ENCODE data around the gene KIF13A.
"Not testable (repeated sequence)": the region's sequence is repeated elsewhere in the genome, so short reads cannot be mapped to it uniquely, and the experiment has no call there.

Gene KIF13A

DNA sequence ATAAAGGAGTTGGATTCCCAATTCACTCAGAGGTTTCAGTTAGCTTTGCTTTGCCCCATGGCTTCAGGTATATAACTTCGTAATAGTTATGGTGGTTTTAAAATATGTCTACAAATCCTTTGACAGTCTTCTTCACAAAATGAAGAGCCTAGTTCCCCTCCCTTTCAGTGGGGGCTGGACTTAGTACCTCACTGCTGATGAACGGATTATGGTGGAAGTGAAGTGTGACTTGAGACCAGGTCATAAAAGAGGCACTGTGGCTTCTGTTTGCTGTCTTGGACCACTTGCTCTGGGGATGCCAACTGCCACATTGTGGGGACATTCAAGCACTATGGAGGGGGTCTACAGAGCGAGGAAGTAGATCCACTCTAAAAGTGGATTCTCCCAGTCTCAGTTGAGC lies 233.2 kb downstream of the KIF13A start:
- DNase-seq: no peak

GRCh38 chr6:17745324-17745723 lies 242.1 kb downstream of the KIF13A start:
- not testable (repeated sequence) for DNase-seq

GRCh38 chr6:17744757-17745308 lies 242.6 kb downstream of the KIF13A start:
- DNase-seq: not testable (repeated sequence)

DNA sequence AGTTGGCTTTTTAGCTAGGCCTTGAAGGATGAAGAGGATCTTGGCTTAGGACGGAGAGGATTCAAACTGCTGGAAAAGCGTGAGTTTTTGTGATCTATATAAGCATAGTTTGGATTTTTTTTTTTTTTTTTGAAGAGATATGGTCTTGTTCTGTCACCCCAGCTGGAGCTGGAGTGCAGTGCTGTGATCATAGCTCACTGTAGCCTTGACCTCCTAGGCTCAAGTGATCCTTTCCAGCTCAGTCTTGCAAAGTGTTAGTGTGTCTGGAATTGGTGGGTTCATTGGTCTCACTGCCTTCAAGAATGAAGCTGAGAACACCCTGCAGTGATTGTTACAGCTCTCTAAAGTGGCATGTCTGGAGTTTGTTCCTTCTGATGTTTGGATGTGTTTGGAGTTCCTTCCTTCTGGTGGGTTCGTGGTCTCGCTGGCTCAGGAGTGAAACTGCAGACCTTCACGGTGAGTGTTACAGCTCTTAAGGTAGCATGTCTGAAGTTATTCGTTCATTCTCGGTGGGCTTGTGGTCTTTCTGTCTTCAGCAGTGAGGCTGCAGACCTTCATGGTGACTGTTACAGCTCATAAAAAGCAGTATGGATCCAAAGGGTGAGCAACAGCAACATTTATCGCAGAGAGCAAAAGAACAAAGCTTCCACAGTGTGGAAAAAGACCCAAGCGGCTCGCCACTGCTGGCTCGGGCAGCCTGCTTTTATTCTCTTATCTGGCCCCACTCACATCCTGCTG lies 243.2 kb downstream of the KIF13A start:
- DNase-seq: no peak

DNA sequence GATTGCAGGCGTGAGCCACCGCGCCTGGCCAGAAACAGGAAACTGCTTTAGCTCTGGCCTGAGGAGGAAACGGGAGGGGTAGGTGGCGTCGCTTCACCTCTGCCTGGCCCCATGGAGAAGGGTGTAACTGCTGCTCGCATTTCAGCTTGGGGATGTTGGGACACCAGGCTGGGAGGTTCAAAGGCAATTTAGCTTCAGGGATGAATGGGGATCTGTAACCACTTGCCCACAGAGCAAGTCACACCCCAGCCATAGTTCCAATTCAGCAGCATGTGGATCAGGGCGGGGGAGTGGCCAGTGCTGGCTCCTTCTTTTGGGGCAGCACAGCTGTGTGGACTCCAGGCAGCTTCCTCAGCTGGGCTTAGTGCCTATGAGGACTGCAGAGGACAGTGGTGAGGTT lies 245.9 kb downstream of the KIF13A start:
- DNase-seq: no peak

- DNase-seq: no peak
Measured at GRCh38 chr6:17740559-17741220, 246.7 kb downstream of the KIF13A start.

DNA sequence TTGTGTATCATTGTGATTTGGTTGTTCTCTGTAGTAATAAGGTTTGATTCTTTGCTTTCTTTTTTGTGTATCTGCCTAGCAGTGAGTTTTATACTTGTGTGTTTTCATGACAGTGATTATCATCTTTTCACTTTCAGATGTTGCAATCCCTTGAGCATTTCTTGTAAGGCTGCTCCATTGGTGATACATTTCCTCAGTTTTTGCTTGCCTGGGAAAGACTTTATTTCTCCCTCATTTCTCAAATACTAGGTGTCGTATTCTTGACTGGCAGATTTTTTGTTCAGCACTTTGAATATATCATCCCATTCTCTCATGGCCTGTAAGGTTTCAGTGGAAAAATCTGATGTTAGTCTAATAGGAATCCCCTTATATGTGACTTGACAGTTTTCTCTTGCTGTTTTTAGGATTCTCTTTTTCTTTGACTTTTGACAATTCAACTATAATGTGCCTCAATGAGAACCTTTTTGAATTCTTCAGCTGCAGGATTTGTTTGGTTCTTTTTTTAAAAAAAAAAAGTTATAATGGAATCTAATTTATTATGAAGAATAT lies 249.7 kb downstream of the KIF13A start:
- no peak for DNase-seq

GRCh38 chr6:17735311-17735710 lies 252.1 kb downstream of the KIF13A start:
- DNase-seq: not testable (repeated sequence)

GRCh38 chr6:17730078-17730704 lies 257.2 kb downstream of the KIF13A start:
- DNase-seq: no peak

- DNase-seq: no peak
Measured at GRCh38 chr6:17729223-17730077, 258.0 kb downstream of the KIF13A start.

DNA sequence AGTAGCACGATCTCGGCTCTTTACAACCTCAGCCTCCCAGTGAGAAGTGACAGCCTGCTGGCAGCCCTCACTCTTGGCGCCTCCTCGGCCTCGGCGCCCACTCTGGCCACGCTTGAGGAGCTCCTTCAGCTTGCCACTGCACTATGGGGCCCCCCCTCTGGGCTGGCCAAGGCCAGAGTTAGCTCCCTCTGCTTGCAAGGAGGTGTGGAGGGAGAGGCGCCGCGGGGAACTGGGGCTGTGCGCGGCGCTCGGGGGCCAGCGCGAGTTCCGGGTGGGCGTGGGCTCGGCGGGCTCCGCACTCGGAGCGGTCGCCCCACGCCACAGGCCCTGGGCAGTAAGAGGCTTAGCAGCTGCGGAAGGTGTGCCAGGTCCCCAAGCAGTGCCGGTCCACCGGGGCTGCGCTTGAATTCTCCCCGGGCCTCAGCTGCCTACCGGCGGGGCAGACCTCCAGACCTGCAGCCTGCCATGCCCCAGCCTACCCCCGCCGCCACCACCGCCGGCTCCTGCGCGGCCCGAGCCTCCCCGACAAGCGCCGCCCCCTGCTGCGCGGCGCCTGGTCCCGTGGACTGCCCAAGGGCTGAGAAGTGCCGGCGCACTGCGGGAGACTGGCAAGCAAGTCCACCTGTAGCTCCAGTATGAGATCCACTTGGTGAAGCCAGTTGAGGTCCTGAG lies 258.7 kb downstream of the KIF13A start:
- no peak for DNase-seq

DNA sequence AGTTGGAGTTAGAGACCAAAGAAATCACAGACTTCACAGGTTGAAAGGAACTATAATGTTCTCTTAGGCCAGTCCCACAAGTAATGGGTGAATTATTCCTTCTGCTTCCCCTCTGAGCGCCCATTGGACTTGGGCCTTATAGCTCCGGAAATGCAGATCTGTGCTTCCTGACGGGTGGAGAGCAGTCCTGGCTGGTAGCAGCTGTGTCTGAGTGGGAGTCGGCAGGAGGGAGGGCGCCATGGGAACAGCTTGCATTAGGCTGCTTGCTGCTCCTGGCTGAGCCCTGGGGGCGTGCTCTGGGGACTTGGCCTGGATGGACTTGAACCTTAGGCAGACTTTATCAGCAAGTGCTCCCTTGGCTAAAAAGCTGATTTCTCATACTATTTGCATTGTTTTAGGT lies 262.4 kb downstream of the KIF13A start:
- no peak for DNase-seq

- DNase-seq: no peak
Measured at GRCh38 chr6:17724341-17724740, 263.1 kb downstream of the KIF13A start.

GRCh38 chr6:17721671-17722070 lies 265.8 kb downstream of the KIF13A start:
- DNase-seq: no peak

DNA sequence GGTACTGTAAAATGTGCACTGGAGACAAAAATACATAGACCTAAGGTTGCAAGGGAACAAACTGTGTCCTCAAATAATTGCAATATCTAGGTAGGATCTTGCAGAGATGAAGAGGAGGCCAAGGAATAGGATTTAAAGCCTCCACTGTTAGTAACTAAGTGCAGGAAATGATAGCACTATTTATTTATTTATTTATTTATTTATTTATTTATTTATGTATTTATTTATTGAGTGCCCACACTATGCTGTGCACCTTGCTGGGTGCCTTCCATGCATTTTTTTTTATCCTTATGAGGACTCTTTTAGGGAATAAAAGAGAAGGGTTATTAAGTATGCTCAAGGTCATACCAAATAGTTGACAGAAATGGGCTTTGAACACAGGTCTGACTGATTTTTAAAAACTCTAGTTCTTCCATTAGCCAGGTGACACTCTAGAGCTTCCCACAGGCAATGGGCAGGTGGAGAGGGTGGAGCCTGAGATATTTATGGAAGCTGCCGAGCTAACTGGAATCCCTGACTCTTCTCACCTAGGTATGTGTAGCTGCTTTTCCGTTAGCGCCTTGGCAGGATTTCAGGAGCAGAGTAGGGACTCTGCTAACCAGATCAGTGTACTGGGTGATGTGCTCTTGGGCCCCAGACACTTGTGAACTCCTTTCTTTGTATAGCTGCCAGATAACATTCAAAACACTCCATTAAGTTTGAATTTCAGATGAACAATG lies 268.0 kb downstream of the KIF13A start:
- no peak for DNase-seq

GRCh38 chr6:17716221-17716620 lies 271.2 kb downstream of the KIF13A start:
- DNase-seq: no peak

GRCh38 chr6:17714879-17715851 lies 272.3 kb downstream of the KIF13A start:
- DNase-seq: no peak

- DNase-seq: no peak
Measured at GRCh38 chr6:17714177-17714576, 273.3 kb downstream of the KIF13A start.

DNA sequence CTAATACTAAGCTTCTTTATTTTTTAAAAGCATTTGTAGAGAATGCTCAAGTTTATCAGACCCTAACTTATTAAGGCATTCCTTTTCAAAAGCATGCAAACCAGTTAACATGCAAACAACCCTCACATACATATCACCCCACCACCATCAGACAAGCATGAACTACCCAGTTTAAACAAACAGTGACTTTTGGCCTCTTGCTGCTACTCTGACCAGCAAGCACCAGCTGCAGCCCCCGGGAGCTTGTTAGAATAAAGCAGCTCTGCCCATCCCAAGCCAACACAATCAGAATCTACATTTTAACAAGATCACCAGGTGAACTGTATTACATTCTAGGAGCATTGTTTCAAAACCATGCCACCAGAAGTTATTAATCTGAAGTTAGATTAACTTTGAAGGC lies 274.9 kb downstream of the KIF13A start:
- no peak for DNase-seq

DNA sequence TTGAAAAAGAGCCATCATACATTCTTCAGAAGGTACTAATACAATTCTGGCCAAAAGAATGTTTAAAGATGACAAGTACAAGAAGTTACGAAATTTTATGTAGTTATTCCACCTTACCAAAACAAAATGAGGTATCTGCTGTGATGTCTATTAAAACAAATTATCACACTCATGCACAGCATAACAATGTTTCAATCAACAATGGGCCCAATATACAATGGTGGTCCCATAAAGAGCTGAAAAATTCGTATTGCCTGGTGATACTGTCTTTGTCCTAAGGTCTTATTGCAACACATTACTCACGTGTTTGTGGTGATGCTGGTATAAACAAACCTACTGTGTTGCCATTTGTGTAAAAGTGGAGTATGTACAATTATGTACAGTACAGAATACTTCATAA lies 277.1 kb downstream of the KIF13A start:
- DNase-seq: no peak
